B cell (primary cell): ENCODE data around the gene PISD. TPM values are rescaled to one million over a fixed set of nuclear protein-coding genes. Genes with fewer than 3 reads are reported as not detected.

Source experiments
- ATAC-seq: fragments of 200-7000 bp; cut with Tn5 transposase; one replicate; pipeline ENCODE4 v1.10.0; 2021; ENCODE audit warnings: low read depth, mild to moderate bottlenecking, moderate number of reproducible peaks, moderate library complexity
- CTCF ChIA-PET: fragments of 350-600 bp; sonication (Branson Sonifier 250); formaldehyde crosslinking; loops from one replicate; lab custom pipeline; 2021; ENCODE audit warnings: antibody characterized with exemption, inconsistent platforms; lab: Charles Lee
- POLR2A ChIA-PET: fragments of 350-600 bp; sonication (Branson Sonifier 250); formaldehyde crosslinking; loops from one replicate; lab custom pipeline; 2021; ENCODE audit warnings: antibody characterized with exemption; lab: Charles Lee
- DNase-seq: peaks from one replicate; pipeline ENCODE4 v3.0.0; 2013
- H2AFZ ChIP-seq: 2 replicates; pipeline ENCODE4 v1.6.1; 2012; ENCODE audit warnings: mild to moderate bottlenecking, low read depth, low read length; ENCODE audit not compliant: insufficient read depth, poor library complexity, severe bottlenecking
- H3K27ac ChIP-seq, 2 donors: 1 replicate in 1 of 2; 2 replicates in 1 of 2; pipeline ENCODE4 v1.5.1; 2012 to 2013; ENCODE audit warnings: low read length in 2 of 2, mild to moderate bottlenecking in 2 of 2, moderate library complexity in 1 of 2
- H3K27me3 ChIP-seq, 4 experiments: fragments of 200-600 bp in 1 of 4; sonication (generic) in 1 of 4; replicated peaks in 1 of 4; 1 replicate in 2 of 4; 2 replicates in 2 of 4; pipeline versions ENCODE4 v1.6.1 to v1.7.0; 2013 to 2016; ENCODE audit warnings: low read length in 3 of 4, mild to moderate bottlenecking in 2 of 4, mixed read lengths in 1 of 4, moderate library complexity in 1 of 4; ENCODE audit not compliant: insufficient read depth in 4 of 4, control insufficient read depth in 3 of 4; ENCODE audit errors: control extremely low read depth in 1 of 4
- H3K36me3 ChIP-seq, 2 experiments: replicated peaks in 1 of 2; 1 replicate in 1 of 2; 2 replicates in 1 of 2; pipeline versions ENCODE4 v1.6.1 to v1.7.1; 2013; ENCODE audit warnings: low read length in 1 of 2; ENCODE audit not compliant: insufficient read depth in 2 of 2, control insufficient read depth in 1 of 2; ENCODE audit errors: control extremely low read depth in 1 of 2, extremely low read depth in 1 of 2
- H3K4me1 ChIP-seq, 2 donors: fragments of 200-600 bp in 1 of 2; sonication (generic) in 1 of 2; 1 replicate in 1 of 2; 2 replicates in 1 of 2; pipeline versions ENCODE4 v1.5.1 to v1.6.1; 2013 to 2017; ENCODE audit warnings: low read length in 2 of 2; ENCODE audit not compliant: control insufficient read depth in 2 of 2, insufficient read depth in 2 of 2
- H3K4me2 ChIP-seq: replicated peaks from 2 replicates; pipeline ENCODE3; 2012; ENCODE audit warnings: mild to moderate bottlenecking, low read depth, low read length; ENCODE audit not compliant: poor library complexity, severe bottlenecking
- H3K4me3 ChIP-seq, 5 experiments: fragments of 200-600 bp in 1 of 5; sonication (generic) in 1 of 5; 1 replicate in 3 of 5; 2 replicates in 2 of 5; pipeline versions ENCODE4 v1.5.1 to v1.7.0; 2011 to 2016; ENCODE audit warnings: low read length in 4 of 5, mild to moderate bottlenecking in 4 of 5, low read depth in 2 of 5, control low read depth in 1 of 5, moderate library complexity in 1 of 5; ENCODE audit not compliant: insufficient read depth in 1 of 5; ENCODE audit errors: control extremely low read depth in 1 of 5, extremely low read depth in 1 of 5
- H3K79me2 ChIP-seq: fragments of 200-600 bp; sonication (generic); one replicate; pipeline ENCODE4 v1.6.0; 2016; ENCODE audit warnings: low read length; ENCODE audit not compliant: control insufficient read depth, insufficient read depth
- H3K9ac ChIP-seq: fragments of 200-600 bp; sonication (generic); 2 replicates; pipeline ENCODE4 v1.6.1; 2017; ENCODE audit warnings: mild to moderate bottlenecking, low read length, moderate library complexity
- H3K9me3 ChIP-seq, 3 donors: one replicate each; pipeline versions ENCODE4 v1.6.1 to v1.7.1; 2013; ENCODE audit warnings: low read length in 2 of 3; ENCODE audit not compliant: control insufficient read depth in 2 of 3, insufficient read depth in 1 of 3; ENCODE audit errors: control extremely low read depth in 1 of 3
- H4K20me1 ChIP-seq: 2 replicates; pipeline ENCODE4 v1.6.0; 2012; ENCODE audit warnings: mild to moderate bottlenecking, low read length; ENCODE audit not compliant: insufficient read depth, control insufficient read depth, poor library complexity, severe bottlenecking
- H3K27ac Mint-ChIP-seq: one replicate; pipeline ENCODE4 v1.8.0; 2021; ENCODE audit warnings: mixed read lengths
- H3K27me3 Mint-ChIP-seq: one replicate; pipeline ENCODE4 v1.8.0; 2021; ENCODE audit warnings: mixed read lengths
- H3K4me1 Mint-ChIP-seq: one replicate; pipeline ENCODE4 v1.8.0; 2021; ENCODE audit warnings: mixed read lengths
- H3K4me3 Mint-ChIP-seq: one replicate; pipeline ENCODE4 v1.8.0; 2021; ENCODE audit warnings: mixed read lengths
- H3K9me3 Mint-ChIP-seq: one replicate; pipeline ENCODE4 v1.8.0; 2022; ENCODE audit warnings: mixed read lengths; ENCODE audit not compliant: insufficient read depth
- CTCF ChIP-seq: fragments of 200-600 bp; IDR thresholded peaks from one replicate; pipeline ENCODE4 v1.8.0; 2022; ENCODE audit warnings: antibody characterized with exemption, mild to moderate bottlenecking
- EZH2 ChIP-seq: IDR thresholded peaks from 2 replicates; pipeline ENCODE4 v1.6.1; 2012; ENCODE audit warnings: borderline replicate concordance, low read depth, mild to moderate bottlenecking, moderate library complexity, low read length; ENCODE audit not compliant: insufficient read depth, poor library complexity, severe bottlenecking
- WGBS: methylation state at CpG from one replicate; pipeline ENCODE4 v1.1.5; 2013; ENCODE audit warnings: missing lambda C conversion rate; ENCODE audit not compliant: insufficient coverage; 5-methylcytosine and 5-hydroxymethylcytosine counted together
- intact Hi-C: fragments of 100-400 bp; cut with micrococcal nuclease; formaldehyde crosslinking; loops from one replicate; pipeline ENCODE4 v1.10.0; 2022
- polyA plus RNA-seq: library from polyadenylated mRNA; depleted of rRNA; stranded (reverse); fragments of >200 nt; gene quantifications from 2 replicates; pipeline ENCODE4 v1.2.3, GENCODE V29; 2012
- total RNA-seq, 2 donors: library from RNA; stranded (reverse); fragments of 120-200 nt in 1 of 2; gene quantifications; 1 replicate in 1 of 2; 2 replicates in 1 of 2; pipeline versions ENCODE4 v1.2.3 to v1.2.4, GENCODE V29; 2013 to 2022

Gene PISD
- total and polyA plus RNA-seq, 2 donors (not counting 1 experiment from before 2014, with no cell fraction given), result 35.6 to 52.5 TPM

DNA sequence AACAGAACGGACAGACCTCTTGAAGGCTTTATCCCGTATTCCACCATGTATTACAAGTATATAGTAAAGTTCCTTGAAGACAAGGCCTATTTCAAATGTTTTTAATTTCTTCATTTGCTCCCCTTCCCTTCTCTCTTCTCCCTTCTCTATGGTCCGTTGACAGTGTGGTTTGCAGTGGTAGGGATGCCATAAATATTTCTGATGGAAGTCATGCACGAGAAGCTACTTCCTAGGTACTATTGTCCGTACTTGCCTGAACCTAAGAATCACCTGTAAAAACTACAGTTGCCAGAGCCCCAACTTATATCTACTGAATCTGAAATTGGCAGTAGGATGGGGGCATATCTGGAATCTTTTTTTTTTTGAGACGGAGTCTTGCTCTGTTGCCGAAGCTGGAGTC lies 2.8 kb downstream of the PISD start:
- CTCF ChIA-PET, result no interaction called here
- Histone ChIP-seq H3K4me2 (no peak overlapping the region), H3K9ac (no peak overlapping the region), H3K79me2 (peaks cover 75% of the 10 kb centered on the region), H3K27ac (no peak overlapping the region), H3K9me3 (no peaks in the 10 kb centered on the region), H4K20me1 (peaks cover 34% of the 10 kb centered on the region), H2AFZ (no peak overlapping the region), H3K4me1 (peaks cover 16 to 21% of the 10 kb centered on the region in 2 donors), H3K36me3 (peaks cover 0 to 4% of the 10 kb centered on the region in 2 experiments), H3K4me3 (no peak overlapping the region), H3K27me3 (no peaks in the 10 kb centered on the region)
- Mint-ChIP-seq H3K4me1 (peaks cover 34% of the 10 kb centered on the region), H3K27ac (no peak overlapping the region), H3K27me3 (no peaks in the 10 kb centered on the region), H3K9me3 (no peaks in the 10 kb centered on the region), H3K4me3 (no peak overlapping the region)
- POLR2A ChIA-PET, result no interaction called here
- DNase-seq (no peak), ATAC-seq (no peak)
- intact Hi-C loops, result no loop called here
- TF ChIP-seq CTCF (no peak), EZH2 (no peak)
- WGBS, result 93% methylated on average over 3 of the region's 7 CpGs

DNA sequence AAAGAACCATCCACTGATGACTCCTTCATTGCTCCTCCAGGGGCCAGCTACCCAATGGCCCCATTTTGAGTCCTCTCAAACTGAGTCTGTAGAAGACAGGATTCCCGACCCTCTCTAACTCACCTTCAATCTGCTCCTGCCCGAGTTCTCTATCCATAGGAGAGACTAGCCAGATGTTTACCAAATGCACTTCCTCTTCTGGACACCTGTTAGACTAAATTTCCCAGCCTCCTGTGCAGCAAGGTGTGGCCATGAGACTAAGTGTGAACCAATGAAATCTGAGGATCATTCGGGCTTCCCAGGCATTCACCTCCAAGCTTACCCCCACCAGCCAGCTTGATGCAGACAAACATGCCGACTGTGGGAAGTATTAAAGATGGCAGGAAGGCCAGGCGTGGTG lies 7.6 kb downstream of the PISD start:
- Mint-ChIP-seq H3K4me3 (peak overlapping the region; percentile 24), H3K27ac (peak overlapping the region; percentile 10), H3K9me3 (no peaks in the 10 kb centered on the region), H3K4me1 (peaks cover 56% of the 10 kb centered on the region), H3K27me3 (no peaks in the 10 kb centered on the region)
- H3K27me3 ChIP-seq, result no peaks in the 10 kb centered on the region
- no peak overlapping the region for H2AFZ ChIP-seq
- ChIA-PET POLR2A (interaction anchor here (1.7 kb wide), 1 partner anchor 24 kb away, joined by 5 read pairs; no protein-coding TSS in a partner anchor), CTCF (interaction anchor here (0.7 to 2.9 kb wide), 4 partner anchors 10 to 96 kb away, joined by 3 to 13 read pairs (median 4); partner anchors contain the start of gene PRR14L)
- ATAC-seq (no peak), DNase-seq (no peak)
- peaks cover 2 to 11% of the 10 kb centered on the region in 2 experiments for H3K36me3 ChIP-seq
- no peak overlapping the region for H3K27ac ChIP-seq
- H3K9ac ChIP-seq, result no peak overlapping the region
- intact Hi-C loops, result no loop called here
- 90% methylated on average over 3 of the region's 5 CpGs for WGBS
- no peak overlapping the region for H3K4me3 ChIP-seq
- peaks cover 16 to 33% of the 10 kb centered on the region in 2 donors for H3K4me1 ChIP-seq
- TF ChIP-seq CTCF (no peak), EZH2 (no peak)
- H3K4me2 ChIP-seq, result no peak overlapping the region
- H3K79me2 ChIP-seq, result peaks cover 96% of the 10 kb centered on the region
- H3K9me3 ChIP-seq, result no peaks in the 10 kb centered on the region
- peaks cover 43% of the 10 kb centered on the region for H4K20me1 ChIP-seq
